HG02852 (cell line): Measurements from ENCODE around the gene SPRED2.

ENCODE experiments used
- ATAC-seq: cut with Tn5 transposase; IDR thresholded peaks from one replicate; pipeline ENCODE4 v1.9.1; 2021; ENCODE audit warnings: mild to moderate bottlenecking, moderate library complexity; ENCODE audit not compliant: unreplicated experiment

The SPRED2 gene

DNA sequence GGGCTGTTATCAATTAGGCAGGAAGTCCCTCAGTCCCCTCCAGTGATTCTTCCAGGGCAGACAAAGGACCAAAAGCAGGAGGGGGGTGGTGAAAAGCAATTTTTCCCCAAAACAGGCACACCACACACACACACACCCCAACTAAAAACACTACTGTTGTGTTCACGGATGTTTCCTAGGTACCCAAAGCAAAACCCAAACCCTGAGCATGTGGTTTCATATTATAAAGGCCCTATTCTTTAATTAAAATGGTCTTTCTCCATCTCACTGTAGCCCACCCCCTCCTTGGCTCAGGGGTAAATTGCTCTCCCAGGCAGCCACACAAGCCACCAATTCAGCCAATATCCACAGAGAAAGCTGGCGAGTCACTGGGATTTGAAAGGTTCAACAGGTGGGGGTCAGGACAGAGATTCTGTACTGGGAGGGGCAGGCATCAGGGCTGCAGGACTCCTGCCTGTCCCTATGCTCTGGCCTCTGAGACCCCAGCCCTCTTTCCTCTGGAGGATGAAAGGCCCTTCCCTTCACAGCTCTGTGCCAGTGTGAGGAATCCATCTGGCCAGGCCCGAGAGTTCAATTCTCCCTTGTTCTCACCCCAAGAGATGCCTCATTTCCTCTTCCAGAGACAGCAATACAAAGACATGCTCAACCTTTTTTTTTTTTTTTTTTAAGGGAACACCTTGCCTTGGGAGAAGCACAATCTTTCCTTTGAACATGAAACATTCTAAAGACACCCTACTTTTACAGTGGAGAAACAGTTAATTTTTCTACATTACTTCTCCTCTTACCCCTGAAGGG, 43.6 kb downstream of the SPRED2 start:
- ATAC-seq, result no peak

DNA sequence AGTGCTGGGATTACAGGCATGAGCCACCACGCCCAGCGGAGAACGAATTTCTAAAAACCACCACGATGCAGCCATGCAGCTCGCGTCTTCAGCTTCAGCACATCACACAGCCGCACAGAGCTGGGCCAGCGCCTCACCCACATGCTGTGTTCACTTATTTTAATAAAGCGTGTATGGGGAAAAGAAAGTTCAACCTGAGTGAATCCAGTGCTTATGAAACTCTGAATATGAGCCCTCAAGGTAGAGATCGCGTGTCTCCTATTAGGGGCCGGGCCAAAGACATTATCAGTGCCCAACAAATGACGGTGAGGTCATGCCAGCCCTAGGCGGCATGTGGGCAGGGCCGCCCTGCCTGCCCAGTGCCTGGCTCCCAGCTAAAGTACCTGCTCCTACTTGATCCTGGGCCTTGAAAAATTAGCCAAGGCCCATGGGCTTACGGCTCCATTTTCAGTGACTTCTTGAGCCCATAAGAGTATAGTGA, 44.3 kb downstream of the SPRED2 start:
- ATAC-seq, result peak; percentile 70

DNA sequence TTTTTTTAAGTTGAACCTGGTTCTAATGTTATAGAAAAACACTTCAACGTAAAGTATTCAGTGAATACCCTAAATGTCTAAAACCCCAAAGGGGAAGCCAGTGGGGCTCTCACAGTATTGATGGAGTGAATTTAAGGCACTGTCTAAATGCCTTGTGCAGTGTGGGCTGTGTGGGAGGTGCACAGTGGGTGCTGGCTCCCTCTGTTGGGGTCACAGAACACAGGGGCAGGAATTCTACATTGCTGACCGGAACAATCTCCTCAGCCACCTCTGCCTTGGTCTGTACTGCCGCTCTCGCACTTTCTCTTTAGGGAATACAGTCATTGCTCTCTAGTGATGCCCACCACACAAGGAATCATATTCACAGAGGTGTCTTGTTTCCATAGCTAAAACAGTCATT, 45.4 kb downstream of the SPRED2 start:
- no peak for ATAC-seq

DNA sequence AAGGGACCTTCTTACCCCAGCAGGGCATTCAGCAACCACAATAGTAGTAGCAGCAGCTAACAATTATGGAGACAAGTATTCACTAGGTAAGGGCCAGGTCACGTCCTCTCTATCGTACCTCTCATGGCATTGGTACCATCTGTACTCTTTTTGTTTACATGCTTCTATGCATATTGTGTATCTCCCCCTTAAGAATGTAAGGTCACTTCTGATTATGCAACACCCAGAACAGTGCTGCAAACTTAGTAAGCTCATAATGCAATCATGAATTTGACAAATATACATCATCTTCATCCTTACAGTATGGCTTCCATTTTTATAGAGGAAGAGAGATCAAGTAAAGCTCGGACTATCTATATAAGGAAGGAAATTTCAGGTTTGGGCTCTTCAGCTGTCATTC, 46.1 kb downstream of the SPRED2 start:
- ATAC-seq, result no peak

DNA sequence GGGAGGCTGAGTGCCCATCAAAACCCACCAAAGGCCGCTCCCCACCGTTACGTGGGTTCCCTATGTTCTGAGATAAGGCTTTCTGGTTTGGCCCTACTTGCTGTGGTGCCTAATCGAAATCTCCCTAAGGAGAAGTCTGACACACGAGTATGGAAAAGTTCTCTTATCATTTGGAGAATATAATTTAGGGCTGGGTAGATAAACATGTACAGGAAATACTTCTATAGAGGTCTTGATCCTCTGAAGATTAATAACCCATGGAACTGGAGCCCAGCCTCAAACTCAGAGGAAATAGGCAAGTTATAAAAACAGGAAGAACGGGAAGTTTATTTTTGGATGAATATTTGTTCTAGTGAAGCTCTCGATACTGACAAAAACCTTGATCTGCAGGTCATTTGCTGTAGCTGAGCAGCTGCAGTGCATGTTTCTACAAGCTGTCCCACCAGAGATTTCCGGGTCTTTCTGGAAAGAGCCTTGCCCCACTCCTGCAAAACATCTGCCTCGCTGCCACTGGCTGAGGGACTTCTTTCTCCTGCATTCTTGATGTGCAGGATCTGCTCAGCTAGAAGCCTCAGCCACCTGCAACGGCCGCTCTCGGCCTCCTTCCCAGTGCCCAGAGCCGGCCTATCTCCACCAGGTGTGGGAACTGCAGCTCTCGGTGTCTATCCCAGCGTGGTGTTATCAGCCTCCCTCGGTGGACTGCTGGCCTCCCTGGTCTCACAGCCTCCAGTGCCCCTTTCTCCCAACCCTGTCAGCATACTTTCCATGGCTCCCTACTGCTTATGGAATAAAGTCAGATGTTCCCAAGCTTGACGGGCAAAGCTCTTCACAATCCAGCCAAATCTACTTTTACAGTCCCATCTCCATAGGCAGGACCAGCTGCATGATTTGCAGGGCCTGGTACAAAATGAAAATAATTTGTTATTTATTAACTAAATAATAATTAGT, 48.6 kb downstream of the SPRED2 start:
- ATAC-seq, result no peak

DNA sequence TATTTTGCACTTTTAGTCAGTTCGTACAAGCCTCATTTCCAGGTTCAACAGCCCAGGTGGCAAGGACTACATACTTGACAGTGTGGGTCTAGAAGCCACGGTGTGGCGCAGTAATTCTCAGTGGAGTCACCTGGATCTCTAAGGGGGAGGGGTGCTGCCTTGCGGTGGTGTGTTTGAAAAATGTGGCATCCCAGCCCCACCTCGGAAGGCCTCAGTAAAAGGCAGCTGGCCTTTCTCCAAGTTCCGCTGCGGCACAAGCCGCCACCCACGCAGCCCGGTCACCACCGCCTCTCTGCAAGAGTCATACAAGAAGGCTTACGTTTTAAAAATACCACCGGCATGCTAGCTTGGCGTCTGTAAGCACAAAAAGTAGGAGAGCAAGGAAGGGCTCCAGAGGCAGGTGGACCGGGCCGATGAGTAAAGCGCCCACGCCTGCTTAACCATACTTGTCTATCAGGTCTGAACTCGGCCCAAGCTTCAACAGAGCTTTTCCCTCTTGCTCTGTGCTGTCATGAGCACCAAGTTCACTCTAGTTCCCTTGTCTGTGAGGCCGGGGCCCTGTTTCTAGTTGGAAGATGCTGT, 49.5 kb downstream of the SPRED2 start:
- peak; percentile 70 for ATAC-seq

DNA sequence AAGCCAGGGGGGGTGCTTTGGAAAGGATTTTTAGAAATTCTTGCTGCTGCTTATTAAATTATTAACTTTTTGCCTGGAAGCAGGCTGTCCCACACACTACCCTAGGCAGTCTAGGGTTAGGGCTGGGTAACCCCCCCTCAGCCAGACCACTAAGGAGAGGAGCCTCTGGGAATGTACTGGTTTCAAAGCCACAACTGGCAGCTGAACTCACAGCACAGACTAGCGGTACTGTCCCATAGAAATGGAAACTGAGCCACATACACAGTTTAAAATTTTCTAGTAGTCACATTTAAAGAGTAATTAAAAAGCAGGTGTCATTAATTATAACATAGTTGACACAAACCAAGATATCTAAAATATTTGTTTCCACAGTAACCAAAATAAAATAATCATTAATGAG, 50.1 kb downstream of the SPRED2 start:
- no peak for ATAC-seq

DNA sequence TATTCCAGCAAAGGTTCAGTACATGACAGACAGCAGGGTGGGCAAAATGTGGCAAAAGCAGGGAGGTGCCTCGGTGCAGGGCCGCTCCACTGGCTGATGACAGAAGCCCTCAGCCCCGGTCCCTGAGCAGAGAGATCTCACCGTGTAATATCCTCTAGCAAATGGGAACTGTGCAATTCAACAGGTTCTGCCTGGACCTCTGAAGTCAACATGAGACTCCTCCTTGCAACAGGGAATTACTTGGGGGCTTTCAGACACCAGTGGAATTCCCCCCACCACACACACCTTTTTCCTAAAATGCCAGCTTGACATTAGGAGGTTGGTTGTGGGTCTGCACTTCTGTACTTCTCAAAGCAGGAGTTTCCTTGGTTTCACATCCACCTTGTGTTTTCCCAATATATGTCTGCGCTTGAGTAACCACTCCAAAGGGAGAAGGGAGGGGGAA, 50.8 kb downstream of the SPRED2 start:
- no peak for ATAC-seq

DNA sequence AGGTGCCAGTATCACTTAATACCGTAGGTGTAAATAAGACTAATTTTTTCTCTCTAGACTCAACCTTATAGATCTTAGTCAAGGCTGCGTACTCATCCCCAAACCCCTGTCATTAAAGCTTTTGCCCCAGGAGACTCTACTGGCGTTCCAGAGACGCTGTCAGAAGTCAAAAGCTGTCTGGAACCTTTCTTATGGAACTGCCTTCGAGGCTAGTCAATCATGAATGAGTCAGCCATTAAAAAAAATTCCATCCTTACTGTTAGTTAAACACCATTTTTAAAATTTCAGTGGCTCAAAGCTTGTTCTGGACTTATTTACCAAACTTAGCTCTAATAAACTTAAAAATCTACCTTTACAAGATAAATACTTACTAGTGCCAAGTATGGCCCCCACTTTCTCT, 52.1 kb downstream of the SPRED2 start:
- no peak for ATAC-seq

DNA sequence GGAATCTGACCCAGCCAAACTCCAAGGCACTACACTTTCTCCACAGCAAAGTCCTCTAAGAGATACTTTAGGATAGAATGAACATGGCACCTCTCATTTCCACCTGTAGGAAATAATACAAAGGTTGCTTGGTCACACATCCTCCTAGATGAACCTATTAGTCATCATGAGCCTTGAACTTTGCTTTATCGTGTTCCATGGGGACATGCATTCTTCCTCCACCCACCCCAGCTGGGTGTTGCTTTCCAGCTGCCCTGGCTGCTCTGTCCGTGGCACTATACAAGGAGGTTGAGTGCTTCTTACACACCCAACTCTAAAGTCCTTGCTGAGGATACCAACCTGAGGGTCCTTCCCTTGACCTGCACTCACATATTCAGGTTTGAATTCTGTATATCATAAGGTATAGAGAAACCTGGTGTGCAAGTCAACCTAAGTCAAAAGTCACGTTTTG, 52.7 kb downstream of the SPRED2 start:
- ATAC-seq, result no peak

DNA sequence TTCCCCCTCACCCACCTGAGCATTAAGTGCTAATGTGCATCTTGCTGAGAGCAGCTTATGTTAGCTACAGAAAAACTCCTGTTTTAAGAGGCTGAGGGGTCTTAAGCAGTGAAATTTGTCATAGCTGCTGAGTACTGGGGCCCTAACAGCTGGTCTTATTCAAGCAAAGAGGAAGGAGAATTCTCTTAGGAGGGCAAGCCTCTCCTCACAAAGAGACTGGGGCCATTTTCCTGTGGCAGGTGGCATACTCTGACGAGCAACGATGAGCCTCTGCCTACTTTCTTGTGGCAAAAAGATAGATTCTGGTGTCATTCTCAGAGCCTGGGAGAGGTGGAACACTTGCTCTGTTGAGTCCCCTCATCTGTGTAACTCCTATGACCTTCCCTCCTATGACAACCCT, 53.2 kb downstream of the SPRED2 start:
- ATAC-seq, result no peak

DNA sequence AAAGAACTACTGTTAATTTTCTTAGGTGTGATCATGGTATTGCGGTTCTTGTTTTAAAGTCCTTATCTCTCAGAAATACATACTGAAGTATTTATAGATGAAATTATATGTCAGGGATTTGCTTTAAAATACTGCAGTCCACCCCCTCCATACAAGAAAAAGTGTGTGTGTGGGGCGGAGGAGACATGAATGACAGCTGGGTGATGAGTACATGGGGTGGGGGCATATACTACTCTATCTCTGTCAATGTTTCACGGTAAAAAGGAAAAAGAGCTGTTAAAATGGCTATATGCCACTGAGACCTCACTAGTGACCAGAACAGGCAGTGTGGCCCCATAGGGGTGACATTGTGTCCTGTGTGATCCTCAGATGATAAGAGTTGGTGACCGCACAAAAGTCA, 54.1 kb downstream of the SPRED2 start:
- ATAC-seq, result no peak

DNA sequence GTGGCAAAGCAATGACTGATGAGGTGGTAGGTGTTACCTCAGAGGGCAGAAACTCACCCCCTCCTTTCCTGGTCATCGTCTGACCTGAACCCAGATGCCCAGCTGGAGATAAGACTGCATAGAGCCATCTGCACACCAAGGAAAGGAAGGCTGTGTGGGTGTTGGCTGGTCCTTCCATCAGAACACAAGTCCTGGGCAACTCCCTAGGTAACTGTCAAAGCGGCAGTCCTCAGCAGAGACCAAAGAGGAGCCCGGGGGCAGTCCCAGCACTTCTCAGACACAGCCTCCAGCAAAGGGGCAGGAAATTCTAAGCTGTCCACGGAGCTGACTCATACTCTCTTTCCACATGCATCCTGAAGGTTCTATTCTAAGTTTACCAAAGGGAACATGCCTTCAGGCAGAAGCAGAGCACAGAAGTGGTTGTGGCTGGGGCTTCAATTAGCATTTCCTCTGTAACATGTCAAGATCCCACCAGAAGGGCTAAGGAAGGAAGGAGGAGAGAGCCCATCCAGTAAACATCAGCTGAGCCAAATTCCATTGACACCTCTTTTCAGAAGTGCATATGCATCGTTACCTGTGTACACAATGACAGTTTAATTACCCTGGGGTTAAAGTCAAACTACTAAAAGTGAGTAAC, 54.7 kb downstream of the SPRED2 start:
- ATAC-seq, result no peak

DNA sequence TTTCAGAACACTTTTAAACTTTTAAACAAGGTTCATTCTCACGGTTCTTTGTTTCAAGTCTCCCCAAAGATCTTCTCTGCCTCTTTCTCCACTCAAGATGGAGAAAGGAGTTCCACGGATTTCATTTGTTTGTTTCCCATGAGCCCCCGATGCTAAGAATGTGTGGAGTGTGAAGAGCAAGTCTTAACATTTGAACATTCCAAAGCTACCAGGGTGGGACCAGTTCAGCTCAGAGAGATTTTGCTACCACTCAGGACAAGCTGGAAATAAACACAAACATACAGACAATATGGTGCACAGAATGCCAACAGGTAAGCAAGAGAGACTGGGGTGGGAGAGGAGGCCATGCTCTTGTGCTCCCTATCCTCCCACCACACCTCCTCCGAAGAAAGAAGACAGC, 56.7 kb downstream of the SPRED2 start:
- ATAC-seq, result no peak

DNA sequence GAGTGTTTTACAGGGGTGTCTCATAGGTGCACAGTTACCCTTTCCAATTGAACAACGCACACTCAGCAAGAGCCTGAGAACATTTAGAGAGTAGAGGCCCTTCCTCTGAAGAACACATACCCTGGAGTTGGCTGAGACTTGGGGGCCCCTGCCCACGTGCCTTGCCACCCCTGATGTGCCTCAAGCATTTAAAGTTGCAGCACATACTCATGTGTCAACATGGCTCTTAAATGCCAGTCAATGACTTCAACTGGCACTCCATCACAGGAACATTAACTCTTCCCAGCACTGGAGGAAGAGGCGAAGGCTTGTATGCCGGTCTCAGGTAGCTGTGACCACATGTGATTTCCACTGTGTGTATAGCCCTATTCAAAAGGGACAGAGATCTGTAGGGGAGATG, 57.4 kb downstream of the SPRED2 start:
- ATAC-seq, result no peak

DNA sequence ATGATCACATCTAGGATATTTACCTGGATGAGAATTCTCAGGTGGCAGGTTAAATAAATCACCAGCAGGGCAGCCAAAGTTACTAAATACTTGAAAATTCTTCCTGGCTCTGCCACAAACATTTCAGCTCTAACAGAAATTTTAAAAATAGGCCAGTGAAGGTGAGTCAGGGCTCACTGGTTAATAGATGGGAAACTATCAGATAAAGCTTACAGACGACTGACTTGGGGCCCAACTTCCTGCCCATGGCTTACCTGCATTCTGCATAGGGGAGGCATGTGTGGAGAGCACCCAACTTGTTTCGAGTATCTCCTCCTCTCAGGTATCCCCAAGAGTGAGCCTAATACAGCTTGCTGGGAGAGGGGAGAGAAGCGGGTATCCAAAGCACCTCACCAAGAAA, 57.8 kb downstream of the SPRED2 start:
- no peak for ATAC-seq

DNA sequence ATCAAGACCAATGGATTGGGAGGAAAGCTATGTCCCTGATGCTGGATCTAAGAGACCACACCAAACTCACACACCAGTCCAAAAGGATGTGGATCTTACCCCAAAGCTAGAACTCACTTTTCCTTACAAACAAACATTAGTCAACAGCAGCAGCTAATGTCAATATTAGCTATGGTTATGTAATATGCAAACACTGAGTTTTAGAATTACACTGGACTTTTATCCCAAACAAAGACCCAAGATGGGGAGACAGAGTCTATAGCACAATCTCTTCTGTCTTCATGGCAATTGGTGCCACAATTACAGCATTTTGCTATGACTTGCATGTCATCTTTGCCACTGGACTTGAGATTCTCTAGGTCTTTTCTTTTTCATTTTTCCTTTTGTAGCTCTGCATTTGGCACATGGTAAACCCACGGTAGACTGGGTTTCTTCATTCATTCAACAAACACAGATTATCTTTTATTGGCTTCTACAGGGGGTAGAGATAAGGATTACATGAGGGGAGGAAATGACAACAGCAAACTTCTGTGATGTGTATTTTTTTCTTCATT, 59.0 kb downstream of the SPRED2 start:
- no peak for ATAC-seq

DNA sequence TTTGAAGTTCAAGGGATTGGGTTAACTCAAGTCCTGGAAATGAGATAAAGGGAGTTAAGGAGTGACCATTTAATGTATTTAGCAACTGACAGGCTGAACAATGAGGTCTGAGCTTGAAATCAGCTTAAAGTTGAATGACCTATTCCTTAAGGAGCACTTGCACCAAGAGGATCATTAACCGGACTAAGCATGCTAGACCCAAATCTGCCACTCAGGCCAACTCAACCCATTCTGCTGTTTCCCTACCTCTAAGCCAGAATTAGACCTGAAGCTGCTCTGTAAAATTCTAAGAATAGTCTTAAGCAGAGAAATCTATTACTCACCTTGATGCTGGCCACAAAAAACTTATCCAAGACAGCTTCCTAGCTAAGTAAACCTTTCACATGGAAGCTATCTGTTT, 59.8 kb downstream of the SPRED2 start:
- no peak for ATAC-seq

DNA sequence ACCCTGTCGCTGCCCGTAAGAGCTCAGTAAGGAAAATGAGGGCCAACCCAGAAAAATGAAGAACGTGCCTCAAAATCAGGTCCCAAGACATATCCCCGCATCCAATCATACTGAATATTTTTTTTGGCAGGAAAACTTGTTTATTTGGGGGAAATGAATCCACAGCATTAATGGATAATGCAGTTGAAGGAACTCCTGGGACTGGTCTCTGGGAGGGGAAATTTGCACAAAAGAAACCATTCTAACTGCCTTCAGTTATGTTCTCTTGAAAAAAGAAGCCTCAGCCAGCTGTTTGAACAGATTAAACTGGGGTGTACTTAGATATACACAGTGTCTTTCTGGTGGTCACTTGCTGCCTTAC, 61.3 kb downstream of the SPRED2 start:
- no peak for ATAC-seq

DNA sequence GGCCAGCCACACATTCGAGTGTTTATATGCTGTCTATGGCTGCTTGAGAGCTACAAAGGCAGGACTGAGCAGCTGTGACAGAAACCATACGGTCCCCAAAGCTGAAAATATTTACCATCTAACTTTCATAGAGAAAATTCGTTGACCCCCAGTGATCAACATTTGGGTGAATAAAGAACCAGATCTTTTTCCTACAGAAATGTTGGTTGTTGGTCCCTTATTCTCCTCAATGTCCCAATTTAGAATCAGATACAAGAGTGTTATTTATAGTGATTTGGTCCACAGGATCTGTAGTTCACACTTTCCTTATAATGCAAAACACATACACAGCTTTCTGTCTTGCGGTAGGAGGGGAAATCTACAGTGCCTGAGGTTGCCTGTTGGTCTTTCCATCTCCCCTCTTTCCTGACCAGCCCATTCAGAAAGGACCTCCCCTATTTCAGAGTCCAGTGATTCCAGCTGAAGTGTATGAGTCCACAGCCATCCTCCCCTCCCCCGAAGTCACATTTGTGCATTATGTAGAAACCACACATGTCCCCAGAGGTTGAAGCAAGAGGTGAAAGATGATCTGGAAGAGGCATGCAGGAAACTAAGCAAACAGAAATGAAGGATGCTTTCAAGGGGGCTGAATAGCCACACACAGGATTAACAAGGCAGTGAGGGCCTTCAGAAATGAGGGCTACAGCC, 61.9 kb downstream of the SPRED2 start:
- peak; percentile 59 for ATAC-seq
